DND-41 (cell line): ENCODE results near the gene ACSL1.

ENCODE experiments used
- EZH2 ChIP-seq: IDR thresholded peaks from 3 replicates; pipeline ENCODE4 v1.6.1; 2012; ENCODE audit warnings: borderline replicate concordance, low read depth, mild to moderate bottlenecking, moderate library complexity, low read length, inconsistent platforms; ENCODE audit not compliant: severe bottlenecking
- TF ChIP-seq, protein P1 (sequence below): IDR thresholded peaks from 2 replicates; pipeline ENCODE4 v1.5.1; 2012; ENCODE audit warnings: borderline replicate concordance, low read length, moderate library complexity, mild to moderate bottlenecking; ENCODE audit not compliant: poor library complexity, severe bottlenecking; ENCODE audit errors: extremely low read depth

DNA sequence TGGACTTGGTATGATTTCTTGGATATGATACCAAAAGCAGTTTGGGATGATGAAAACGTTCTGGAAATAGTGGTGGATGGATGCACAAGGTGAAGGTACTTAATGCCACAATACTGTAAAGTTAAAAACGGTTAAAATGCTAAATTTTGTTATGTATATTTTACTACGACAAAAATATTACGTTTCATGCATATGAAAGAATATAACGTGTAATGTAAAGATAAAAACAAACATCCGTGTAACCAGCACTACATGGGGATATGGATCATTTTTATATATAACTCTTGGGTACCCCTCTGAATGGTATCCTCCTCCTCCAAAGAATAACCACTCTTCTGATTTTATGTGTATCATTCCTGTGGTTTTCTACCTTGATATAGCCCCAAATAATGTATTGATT is 91.0 kb downstream of the ACSL1 start:
- TF ChIP-seq, protein P1, sequence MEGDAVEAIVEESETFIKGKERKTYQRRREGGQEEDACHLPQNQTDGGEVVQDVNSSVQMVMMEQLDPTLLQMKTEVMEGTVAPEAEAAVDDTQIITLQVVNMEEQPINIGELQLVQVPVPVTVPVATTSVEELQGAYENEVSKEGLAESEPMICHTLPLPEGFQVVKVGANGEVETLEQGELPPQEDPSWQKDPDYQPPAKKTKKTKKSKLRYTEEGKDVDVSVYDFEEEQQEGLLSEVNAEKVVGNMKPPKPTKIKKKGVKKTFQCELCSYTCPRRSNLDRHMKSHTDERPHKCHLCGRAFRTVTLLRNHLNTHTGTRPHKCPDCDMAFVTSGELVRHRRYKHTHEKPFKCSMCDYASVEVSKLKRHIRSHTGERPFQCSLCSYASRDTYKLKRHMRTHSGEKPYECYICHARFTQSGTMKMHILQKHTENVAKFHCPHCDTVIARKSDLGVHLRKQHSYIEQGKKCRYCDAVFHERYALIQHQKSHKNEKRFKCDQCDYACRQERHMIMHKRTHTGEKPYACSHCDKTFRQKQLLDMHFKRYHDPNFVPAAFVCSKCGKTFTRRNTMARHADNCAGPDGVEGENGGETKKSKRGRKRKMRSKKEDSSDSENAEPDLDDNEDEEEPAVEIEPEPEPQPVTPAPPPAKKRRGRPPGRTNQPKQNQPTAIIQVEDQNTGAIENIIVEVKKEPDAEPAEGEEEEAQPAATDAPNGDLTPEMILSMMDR: no peak
- no peak for TF ChIP-seq EZH2
